GM18508 (cell line): ENCODE measurements around the gene TMEM92.

ENCODE experiments used
- ATAC-seq: cut with Tn5 transposase; IDR thresholded peaks from one replicate; pipeline ENCODE4 v1.9.1; 2021; ENCODE audit warnings: moderate number of reproducible peaks; ENCODE audit not compliant: insufficient read depth, unreplicated experiment

TMEM92 gene

DNA sequence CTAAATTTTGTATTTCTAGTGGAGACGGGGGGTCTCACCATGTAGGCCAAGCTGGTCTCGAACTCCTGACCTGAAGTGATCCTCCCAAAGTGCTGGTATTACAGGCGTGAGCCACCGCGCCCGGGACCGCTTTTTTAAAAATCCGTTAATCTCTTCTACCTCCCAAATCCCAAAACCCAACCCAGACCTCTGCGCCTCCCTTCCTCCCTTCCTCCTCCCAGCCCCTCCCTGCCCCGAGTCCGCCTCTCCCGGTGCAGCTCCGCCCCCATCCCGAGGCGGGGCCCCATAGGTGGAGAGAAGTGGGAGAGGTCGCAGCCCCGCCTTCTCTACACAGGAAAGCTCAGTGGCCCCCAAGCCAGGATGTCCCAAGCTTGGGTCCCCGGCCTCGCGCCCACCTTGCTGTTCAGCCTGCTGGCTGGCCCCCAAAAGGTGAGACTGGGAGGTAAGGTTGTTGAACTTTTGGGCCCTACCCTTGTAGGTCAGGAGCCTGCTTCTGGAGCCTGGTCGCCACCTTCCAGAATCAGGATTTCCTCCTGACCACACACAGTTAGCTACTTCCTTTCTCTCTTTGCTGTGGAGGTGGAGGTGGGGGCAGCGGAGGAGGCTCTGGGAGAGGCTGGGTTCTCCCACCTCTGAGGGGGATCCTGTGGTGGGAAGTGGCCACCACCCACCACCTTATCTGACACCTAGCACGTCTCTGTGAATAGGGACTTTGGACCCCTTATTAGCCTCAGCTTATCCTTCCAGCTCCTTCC lies at the start of gene TMEM92:
TSS of gene TMEM92 (plus strand) at position 325 of the 755 bp plus-strand sequence. CDS start at position 361, 36 bp downstream.
- no peak for ATAC-seq

DNA sequence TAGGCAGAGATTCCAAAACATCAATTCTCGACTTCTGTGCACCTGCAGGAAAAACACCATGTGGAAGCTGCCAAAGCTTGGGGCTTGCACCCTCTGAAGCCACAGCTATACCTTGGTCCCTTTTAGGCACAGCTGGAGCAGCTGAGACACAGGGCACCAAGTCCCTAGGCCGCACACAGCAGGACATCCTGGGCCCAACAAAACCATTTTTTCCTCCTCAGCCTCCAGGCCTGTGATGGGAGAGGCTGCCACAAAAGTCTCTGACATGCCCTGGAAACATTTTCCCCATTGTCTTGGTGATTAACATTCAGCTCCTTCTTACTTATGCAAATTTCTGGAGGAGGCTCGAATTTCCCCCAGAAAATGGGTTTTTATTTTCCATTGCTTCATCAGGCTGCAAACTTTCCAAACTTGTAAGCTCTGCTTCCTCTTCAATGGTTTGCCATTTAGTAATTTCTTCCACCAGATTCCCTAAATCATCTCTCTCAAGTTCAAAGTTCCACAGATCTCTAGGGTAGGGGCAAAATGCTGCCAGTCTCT lies 48.5 kb upstream of the TMEM92 start:
- ATAC-seq, result no peak

DNA sequence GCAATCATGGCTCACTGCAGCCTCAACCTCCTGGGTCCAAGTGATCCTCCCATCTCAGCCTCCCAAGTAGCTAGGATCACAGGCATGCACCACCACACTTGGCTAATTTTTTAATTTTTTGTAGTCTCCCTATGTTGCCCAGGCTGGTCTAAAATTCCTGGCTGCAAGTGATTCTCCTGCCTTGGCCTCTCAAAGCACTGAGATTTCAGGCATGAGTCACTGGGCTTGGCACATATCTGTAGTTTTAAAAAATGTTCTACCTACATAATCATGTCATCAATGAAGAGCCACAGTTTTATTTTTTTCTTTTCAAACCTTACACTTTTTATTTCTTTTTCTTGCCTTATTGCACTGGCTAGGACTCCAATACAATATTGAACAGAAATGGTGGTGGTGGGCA lies 39.7 kb upstream of the TMEM92 start:
- ATAC-seq, result no peak

DNA sequence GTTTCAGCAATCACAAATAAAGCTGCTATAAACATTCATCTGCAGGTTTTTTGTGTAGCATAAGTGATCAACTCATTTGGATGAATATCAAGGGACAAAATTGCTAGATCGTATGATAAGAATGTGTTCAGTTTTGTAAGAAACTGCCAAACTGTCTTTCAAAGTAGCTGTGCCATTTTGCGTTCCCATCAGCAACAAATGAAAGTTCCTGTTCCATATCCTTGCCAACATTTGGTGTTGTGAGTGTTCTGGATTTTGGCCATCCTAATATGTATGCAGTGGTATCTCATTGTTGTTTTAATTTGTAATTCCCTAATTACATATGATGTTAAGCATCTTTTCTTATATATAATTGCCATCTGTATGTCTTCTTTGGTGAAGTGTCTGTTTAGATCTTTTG lies 36.4 kb upstream of the TMEM92 start:
- ATAC-seq, result no peak

DNA sequence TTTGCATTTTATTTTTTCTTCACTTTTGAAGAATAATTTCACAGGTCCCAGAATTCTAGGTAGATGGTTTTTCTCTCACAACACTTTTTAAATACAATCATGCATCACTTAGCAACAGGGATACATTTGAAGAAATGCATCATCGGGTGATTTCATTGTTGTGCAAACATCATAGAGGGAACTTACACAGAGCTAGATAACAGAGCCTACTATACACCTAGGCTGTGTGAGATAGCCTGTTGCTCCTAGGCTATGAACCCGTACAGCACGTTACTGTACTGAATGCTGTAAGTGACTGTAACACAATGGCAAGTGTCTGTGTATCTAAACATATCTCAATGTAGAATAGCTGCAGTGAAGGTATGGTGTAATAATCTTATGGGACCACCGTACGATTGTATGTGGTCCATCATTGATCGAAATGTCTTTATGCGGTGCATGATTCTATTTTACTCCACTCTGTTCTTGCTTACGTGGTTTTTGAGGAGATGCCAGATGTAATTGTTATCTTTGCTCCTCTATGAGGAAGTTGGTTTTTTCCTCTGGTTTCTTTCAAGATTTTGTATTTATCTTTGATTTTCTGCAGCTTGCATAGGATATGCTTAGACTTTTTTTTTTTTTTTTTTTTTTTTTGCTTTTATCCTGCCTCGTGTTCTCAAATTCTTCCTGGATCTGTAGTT lies 35.5 kb upstream of the TMEM92 start:
- ATAC-seq, result no peak

DNA sequence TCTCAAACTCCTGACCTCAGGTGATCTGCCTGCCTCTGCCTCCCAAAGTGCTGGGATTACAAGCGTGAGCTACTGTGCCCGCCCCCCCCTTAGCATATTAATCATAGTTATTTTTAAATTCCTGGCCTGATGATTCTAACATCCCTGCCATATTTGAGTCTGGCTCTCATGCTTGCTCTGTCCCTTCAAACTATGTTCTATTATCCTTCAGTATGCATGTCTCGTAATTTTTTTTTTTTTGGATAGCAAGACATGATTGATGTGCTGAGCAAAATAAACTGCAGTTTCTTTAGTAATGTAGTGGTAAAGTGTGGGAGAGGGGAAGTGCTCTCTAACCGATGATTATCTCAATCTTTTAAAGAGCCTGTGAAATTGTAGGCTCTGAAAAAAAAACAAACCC lies 34.3 kb upstream of the TMEM92 start:
- ATAC-seq, result no peak

DNA sequence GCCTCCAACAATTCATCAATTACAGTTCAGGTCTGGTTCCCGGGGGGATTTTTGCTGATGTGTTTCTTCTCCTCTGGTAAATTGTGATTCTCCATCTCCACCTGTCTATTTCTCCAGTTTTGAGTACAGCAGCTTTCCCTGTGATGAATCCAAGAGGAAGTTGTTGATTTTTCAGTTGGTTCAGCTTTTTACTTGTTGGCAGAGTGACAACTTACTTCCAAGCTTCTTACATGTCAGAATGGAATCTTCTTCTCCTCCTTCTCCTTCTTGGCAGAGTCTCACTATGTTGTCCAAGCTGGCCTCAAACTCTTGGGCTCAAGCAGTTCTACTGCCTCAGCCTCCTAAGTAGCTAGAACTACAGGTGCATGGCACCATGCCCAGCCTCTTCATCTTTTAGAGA lies 33.4 kb upstream of the TMEM92 start:
- no peak for ATAC-seq

DNA sequence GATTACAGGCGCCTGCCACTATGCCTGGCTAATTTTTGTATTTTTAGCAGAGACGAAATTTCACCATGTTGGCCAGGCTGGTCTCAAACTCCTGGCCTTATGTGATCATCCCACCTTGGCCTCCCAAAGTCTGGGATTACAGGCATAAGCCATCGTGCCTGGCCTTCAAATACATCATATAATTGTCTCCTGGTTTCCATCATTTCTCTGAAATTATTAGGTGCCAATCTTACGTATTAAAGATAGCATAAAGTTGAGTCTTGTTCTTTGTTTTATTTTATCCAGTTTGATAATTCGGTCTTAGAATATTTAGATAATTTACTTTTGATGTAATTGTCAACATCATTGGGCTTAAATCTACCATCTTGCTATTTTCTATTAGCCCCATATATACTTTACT lies 32.8 kb upstream of the TMEM92 start:
- no peak for ATAC-seq

DNA sequence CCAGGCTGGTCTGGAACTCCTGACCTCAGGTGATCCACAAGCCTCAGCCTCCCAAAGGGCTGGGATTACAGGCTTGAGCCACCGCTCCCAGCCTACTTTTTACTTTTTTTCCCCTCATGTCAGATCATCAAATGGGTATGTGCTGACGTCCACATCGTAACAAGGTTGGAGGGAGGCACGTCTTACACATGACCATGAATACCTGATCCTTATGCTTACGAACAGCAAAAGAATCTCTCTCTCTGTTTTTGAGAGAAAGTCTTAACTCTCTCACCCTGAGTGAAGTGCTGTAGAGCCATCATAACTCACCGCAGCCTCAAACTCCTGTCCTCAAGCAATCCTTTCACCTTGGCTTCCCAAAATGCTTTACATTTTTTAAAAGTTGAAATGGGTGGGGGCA lies 29.5 kb upstream of the TMEM92 start:
- no peak for ATAC-seq

DNA sequence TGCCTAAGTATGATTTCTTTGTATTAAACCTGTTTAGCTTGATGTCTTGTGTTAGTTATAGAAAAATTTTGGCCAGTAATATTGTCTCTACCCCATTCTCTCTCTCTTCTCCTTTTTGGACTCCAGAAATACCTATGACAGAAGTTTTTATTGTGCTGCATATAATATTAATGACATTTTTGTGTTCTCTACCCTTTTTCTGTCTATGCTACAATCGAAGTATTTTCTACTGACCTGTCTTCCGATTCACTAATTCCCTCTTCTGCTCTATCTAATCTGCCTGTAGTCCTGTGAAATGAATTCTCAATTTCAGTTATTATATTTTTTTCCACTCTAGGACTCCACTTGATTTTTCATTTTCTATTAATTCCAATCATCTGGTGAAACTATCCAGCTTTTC lies 26.0 kb upstream of the TMEM92 start:
- ATAC-seq, result no peak

DNA sequence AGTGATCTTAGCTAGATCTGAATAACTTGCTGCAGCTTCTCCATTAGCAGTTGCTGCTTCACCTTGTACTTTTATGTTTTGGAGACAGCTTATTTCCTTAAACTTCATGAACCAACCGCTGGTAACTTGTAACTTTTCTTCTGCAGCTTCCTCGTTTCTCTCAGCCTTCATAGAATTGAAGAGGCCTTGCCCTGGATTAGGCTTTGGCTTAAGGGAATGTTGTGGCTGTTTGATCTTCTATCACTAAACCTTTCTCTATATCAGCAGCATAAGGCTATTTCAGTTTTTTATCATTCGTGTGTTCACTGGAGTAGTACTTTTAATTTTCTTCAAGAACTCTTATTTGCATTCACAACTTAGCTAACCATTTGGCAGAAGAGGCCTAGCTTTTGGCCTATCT lies 21.5 kb upstream of the TMEM92 start:
- no peak for ATAC-seq

DNA sequence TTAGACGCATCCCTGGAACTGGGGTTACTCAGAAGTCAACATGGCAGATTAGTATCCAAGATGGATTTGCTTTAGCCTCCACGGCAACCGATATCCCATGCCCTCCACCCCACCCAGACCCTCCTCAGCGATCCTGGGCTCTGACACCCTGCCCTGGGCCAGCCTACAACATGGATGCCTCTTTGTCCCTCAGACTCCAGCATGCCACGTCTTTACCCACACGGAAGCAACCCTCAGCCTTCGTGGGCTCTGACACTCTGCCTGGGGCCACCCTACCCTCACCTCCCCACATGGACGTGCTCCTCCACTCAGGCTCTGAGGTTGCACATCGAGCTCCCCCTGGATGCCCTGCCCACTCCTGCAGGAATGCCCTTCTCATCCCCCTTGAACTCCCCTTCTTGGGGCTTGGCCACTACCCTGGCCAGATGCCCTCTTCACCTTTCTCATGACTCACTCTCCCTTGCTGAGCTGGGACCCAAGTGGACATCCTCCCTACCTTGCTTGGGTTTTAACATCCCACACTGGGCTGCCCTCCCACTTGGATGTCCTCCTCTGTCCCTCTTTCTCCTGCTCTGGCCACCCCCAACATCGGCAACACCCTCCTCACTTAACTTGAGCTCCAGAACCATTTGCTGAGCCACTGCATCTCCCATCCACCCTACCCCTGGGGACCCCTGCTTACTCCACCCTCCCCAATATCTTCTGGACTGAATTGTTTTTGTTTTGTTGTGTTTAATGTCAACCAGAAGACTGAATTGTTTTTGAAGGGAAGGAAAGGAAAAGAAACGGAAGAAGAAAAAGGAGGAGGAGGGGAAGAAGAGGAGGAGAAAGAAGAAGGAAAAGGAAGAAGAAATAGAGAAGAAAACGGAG lies 18.3 kb upstream of the TMEM92 start:
- ATAC-seq, result no peak

DNA sequence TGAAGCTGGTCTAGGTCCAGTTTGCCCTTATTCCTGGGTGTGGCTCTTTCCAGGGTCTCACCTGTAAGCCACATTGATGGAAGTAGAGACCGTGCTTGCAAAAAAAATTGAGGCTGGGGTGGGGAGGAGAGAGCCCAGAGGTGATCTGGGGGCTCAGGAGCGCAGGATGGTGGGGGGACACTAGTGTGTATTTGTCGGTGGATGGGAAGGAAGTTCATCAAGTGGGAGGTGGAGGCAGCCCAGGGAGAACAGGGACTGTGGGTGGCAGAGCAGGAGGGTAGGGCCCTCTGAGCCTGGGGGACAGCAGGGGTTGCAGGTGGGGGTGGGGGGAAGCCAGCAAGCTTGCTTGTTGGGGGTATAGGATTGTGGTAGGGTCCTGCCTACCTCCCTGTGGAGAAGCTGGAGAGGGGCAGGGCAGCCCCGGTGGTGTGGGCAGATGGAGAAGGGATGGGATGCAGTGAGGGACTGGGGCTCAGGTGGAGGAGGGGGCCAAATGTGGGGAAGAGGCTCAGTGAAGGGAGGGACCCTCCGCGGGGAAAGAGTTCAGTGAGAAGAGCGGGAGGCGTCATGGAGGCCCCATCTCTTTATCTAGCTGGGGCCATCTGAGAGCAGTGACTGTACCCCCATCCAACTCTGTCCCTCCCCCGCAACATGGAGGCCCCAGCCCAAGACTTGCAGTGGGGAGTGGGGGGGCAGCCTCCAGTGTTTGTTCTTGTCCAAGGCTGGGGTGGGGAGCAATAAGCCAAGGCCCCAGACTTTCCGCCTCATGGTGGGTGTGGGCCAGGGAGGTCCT lies 17.2 kb upstream of the TMEM92 start:
- ATAC-seq, result no peak

DNA sequence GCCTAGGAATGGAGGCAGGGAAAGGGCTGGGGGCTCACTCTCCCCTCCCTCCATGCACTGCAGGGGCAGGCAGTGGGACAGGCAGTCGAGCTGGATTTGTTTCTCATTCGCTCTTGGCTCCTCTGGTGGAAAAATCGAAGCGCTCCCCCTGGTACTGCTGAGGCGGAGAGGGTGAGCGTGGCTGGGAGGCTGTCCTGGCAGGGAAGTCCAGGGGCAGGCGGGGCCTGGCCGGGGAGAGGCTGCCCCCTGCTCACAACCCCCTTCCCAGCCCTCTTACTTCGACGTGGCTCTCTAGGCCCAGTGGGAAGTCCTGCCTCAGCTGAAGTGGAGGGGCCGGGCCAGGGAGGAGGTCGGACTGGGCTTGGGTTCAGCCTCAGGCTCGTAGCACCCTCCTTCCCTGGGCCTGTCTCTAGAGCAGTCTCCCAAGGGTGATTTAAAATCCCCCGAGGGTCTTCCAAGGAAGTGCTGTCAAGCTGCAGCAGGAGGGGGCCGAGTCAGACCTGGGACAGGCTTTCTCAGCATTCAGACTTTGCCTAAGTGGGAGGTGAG lies 16.5 kb upstream of the TMEM92 start:
- no peak for ATAC-seq

DNA sequence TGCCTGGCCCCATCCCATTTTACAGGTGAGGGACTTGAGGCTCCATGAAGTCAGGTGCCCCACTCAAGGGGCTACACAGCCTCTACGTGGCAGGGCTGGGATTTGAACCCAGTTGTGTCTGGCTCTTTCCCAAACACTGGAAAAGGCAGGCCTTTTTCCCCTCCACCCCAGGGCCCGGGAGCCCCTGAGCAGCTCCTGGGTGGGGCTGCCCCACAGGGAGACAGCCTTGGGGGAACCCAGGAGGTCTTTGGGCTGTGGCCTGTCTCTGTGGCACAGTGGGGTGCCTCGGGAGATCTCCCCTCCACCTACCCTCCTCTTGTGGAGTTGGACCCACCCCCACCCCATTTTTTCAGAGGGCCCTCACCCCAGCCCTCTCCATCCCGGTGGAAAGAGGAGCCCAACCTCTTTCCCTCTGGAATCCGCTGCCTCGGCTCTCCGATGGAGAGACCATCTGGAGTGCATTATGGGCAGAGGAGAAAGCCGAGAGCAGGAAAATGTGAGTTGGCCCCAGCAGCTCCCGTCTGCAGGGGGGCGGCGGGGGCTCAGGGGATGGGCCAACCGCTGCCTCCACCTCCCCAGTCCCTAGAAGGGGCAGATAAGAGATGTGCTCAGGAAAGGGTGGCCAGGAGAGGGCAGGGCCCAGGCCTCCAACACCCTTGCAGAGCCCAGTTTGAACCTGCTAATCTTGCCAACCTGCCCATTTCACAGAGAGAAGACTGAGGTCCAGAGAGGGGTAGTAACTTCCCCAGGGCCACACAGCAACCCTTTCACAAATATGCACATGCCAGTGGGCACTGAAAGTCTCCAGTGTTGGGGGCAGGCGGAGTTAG lies 15.4 kb upstream of the TMEM92 start:
- no peak for ATAC-seq

DNA sequence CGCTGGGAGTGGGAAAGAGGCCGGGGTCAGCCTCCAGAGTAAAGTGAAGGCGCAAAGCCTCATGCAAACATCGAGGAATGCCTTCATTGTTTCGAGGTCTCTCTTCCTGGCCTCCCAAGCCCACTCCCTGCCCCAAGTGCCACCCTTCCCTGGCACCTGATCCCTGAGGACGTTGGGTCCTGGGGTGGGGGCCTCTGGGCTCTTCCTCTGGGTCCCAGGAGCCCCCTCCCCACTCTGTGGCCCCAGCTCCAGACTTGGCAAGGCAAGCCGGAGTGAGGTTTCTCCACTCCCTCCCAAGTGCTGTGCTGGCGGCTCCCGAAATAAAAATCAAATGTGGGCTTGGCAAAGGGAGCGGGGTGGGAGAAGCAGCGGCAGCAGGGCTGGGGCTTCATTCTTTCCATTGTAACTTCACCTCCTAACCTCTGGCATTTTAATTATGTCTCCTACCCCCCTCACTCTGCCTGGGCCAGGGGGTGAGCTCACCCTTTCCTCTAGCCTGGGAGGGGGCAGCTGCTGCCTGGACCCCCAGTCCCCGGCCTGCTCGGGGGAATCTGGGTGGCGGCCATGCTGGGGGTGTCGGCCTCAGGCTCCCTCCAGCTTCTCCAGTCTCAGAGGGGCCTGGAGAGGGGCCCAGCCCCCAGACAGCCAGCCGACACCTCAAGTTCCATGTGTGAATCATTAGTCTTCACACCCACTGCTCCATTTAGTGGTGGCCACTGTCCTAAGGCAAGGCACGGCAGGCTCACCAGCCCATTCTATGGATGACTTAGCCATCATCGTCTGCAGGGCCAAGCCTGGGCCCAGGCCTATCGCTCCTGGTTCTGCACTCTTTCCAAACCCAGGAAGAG lies 14.6 kb upstream of the TMEM92 start:
- ATAC-seq, result no peak

DNA sequence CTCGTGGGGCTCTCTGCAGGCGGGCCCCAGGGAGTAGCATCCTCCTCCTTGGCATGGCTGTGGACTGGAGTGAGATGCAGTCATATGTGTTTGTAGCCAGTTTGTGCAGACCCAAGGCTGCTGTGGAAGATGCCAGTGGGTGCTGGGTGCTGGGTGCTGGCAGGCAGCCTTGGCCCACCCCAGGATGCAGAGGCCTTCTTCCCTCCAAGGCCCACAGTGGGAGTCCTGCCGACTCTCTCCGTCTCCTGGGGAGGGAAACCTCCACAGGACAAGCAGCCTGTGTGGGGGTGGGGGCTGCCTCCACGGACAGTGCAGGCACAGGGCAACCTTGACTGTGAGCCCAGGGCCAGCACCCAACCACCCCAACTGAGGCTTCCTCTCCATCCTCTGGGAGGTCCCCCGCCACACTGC lies 13.8 kb upstream of the TMEM92 start:
- ATAC-seq, result no peak
